ENCODE data around the gene PLCD3.

The PLCD3 gene

DNA sequence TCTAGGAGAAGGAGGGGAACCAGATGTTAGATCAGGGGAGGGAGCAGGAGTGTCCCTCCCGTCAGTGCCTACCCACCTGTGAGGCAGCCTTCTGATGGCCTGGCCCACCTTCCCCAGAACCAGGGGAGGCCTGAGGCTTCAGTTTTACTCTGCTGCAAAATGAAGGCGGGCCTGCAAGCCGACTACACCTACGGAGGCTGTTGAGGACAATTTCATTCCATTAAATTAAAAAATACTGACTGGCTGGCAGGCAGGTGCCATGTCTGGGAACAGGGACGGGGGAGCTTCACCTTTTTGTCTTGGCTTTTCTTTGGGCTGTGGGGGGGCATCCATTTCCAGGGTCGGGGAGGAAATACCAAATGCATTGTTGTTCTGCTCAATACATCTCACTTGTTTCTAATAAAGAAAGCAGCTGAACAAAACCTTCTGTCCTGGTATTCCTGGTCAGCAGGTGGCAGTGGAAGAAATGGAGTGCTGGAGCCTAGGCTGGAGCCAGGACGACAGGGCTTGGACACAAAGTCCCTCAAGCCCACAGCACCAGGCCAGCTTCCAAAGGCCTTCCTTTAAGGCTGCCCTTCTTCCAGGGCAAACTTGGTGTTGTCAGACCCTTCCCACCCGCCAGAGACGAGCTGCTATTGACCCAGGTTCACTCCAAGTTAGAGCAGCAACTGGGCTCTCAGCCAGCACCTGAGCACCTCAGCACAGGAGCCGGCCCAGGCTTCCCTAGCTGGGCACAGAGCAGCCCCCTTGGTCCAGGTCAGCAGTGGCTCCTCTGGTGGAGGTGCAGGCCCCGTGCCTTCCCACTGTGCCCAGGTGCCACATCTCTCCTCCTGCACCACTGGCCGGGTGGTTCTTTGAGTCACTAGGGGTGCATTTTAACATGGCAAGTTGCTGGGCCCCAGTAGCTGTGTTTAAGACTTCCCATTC lies 23.5 kb downstream of the PLCD3 start:
- Histone ChIP-seq H3K9me3 (ENCODE audit: control insufficient read depth, low read length) (no peaks in the 10 kb centered on the region), H3K36me3 (ENCODE audit: control insufficient read depth, insufficient read depth, low read length) (peaks cover 32% of the 10 kb centered on the region), H3K4me1 (ENCODE audit: control insufficient read depth, insufficient read depth, low read length) (no peaks in the 10 kb centered on the region), H3K27me3 (ENCODE audit: control insufficient read depth, insufficient read depth, low read length, poor library complexity, severe bottlenecking) (no peaks in the 10 kb centered on the region), H3K27ac (ENCODE audit: insufficient read depth, low read depth, low read length, poor library complexity, severe bottlenecking) (no peak overlapping the region), H3K4me3 (ENCODE audit: insufficient read depth, low read depth, low read length) (no peak overlapping the region)
- WGBS, 2 experiments, result 90 to 91% methylated on average over 12 of the region's 12 CpGs

GRCh38 chr17:45108051-45108450 lies 24.3 kb downstream of the PLCD3 start:
- Histone ChIP-seq H3K4me3 (ENCODE audit: insufficient read depth, low read depth, low read length) (no peak overlapping the region), H3K9me3 (ENCODE audit: control insufficient read depth, low read length) (no peaks in the 10 kb centered on the region), H3K4me1 (ENCODE audit: control insufficient read depth, insufficient read depth, low read length) (no peaks in the 10 kb centered on the region), H3K27ac (ENCODE audit: insufficient read depth, low read depth, low read length, poor library complexity, severe bottlenecking) (no peak overlapping the region), H3K36me3 (ENCODE audit: control insufficient read depth, insufficient read depth, low read length) (peaks cover 38% of the 10 kb centered on the region), H3K27me3 (ENCODE audit: control insufficient read depth, insufficient read depth, low read length, poor library complexity, severe bottlenecking) (no peaks in the 10 kb centered on the region)
- 94 to 95% methylated on average over 9 of the region's 9 CpGs for WGBS, 2 experiments

GRCh38 chr17:45107293-45108010 lies 24.9 kb downstream of the PLCD3 start:
- no peaks in the 10 kb centered on the region for H3K4me1 ChIP-seq (ENCODE audit: control insufficient read depth, insufficient read depth, low read length)
- H3K36me3 ChIP-seq (ENCODE audit: control insufficient read depth, insufficient read depth, low read length), result peaks cover 42% of the 10 kb centered on the region
- H3K27me3 ChIP-seq (ENCODE audit: control insufficient read depth, insufficient read depth, low read length, poor library complexity, severe bottlenecking), result no peaks in the 10 kb centered on the region
- no peak overlapping the region for H3K4me3 ChIP-seq (ENCODE audit: insufficient read depth, low read depth, low read length)
- no peaks in the 10 kb centered on the region for H3K9me3 ChIP-seq (ENCODE audit: control insufficient read depth, low read length)
- WGBS, 2 experiments, result 94 to 95% methylated on average over 13 of the region's 13 CpGs
- no peak overlapping the region for H3K27ac ChIP-seq (ENCODE audit: insufficient read depth, low read depth, low read length, poor library complexity, severe bottlenecking)

DNA sequence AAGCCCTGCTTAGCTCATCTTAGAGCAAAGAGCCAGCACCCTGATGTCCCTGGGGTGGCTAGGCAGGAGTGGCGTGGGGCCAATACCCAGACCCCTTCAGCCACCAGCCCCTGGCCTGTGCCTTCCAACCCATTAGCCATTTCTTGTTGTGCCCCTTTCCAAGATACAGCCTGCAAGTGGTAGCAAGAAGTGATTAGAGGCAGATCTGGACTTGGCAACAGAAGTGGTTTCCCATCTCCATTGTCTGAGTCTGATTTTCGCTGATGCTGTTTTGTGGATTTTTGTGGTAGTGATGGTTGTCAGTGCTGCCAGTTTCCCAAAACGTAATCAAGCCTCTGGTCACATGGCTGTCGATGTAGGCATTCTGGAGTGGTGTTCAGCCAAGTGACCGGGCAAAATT lies 25.7 kb downstream of the PLCD3 start:
- H3K4me1 ChIP-seq (ENCODE audit: control insufficient read depth, insufficient read depth, low read length), result no peaks in the 10 kb centered on the region
- no peak overlapping the region for H3K4me3 ChIP-seq (ENCODE audit: insufficient read depth, low read depth, low read length)
- no peak overlapping the region for H3K27ac ChIP-seq (ENCODE audit: insufficient read depth, low read depth, low read length, poor library complexity, severe bottlenecking)
- no peaks in the 10 kb centered on the region for H3K27me3 ChIP-seq (ENCODE audit: control insufficient read depth, insufficient read depth, low read length, poor library complexity, severe bottlenecking)
- 95% methylated on average over 5 of the region's 5 CpGs for WGBS, 2 experiments
- peaks cover 49% of the 10 kb centered on the region for H3K36me3 ChIP-seq (ENCODE audit: control insufficient read depth, insufficient read depth, low read length)
- H3K9me3 ChIP-seq (ENCODE audit: control insufficient read depth, low read length), result no peaks in the 10 kb centered on the region

DNA sequence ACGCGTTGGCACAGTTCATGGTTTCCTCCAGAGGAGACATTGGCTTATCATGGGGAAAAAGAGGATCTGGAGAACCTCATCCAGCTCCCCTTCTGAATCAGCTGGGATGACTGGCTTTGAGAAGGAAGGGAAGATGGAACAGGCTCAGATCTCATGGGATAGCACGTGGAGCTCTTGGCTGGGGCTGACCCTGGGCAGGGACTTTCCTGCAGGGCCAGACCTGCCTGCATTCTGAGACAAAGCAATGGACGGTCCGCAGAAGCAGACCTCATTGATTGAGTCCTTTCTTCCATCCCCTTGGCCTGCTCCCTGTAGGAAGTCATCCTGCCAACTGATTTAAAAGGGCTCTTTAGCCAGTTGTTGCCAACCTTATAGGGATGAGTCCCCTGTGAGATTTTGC lies 26.2 kb downstream of the PLCD3 start:
- no peaks in the 10 kb centered on the region for H3K9me3 ChIP-seq (ENCODE audit: control insufficient read depth, low read length)
- H3K27ac ChIP-seq (ENCODE audit: insufficient read depth, low read depth, low read length, poor library complexity, severe bottlenecking), result no peak overlapping the region
- 95 to 98% methylated on average over 5 of the region's 5 CpGs for WGBS, 2 experiments
- no peaks in the 10 kb centered on the region for H3K27me3 ChIP-seq (ENCODE audit: control insufficient read depth, insufficient read depth, low read length, poor library complexity, severe bottlenecking)
- peaks cover 51% of the 10 kb centered on the region for H3K36me3 ChIP-seq (ENCODE audit: control insufficient read depth, insufficient read depth, low read length)
- H3K4me1 ChIP-seq (ENCODE audit: control insufficient read depth, insufficient read depth, low read length), result no peaks in the 10 kb centered on the region
- H3K4me3 ChIP-seq (ENCODE audit: insufficient read depth, low read depth, low read length), result no peak overlapping the region

DNA sequence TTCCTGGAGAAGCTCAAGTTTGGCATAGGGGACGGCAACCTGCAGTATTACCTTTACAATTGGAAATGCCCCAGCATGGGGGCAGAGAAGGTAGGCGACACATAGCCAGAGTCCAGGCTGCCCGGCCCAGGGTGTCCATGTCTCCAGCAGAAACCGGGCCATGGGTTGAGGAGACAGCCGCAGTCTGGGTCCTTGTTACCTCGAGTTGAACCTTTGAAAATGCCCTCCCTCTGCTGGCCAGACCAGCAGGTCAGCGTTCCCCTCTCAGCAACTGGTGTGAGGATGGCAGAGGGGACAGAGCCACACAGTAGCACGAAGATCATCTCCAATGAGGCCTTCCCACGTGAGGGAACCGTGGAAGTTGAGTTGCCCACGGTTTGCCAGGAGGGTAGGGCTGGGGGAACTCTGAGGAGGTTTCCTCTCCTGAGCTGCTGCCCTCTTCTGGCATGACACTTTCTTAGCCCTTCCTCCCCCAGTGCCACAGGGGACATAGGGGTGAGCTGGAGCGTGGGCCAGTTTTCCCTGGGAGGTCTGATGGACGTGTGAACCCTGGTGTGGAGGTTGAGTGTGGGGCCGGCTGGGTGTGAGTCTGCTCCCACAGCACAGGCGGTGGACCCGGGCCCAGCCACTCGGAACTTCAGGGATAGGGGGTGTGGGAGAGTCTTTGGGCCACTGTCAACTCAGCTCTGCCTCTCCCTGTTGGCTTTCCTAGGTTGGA lies 27.2 kb downstream of the PLCD3 start:
- WGBS, 2 experiments, result 93 to 95% methylated on average over 17 of the region's 17 CpGs
- Histone ChIP-seq H3K9me3 (ENCODE audit: control insufficient read depth, low read length) (no peaks in the 10 kb centered on the region), H3K27ac (ENCODE audit: insufficient read depth, low read depth, low read length, poor library complexity, severe bottlenecking) (no peak overlapping the region), H3K4me1 (ENCODE audit: control insufficient read depth, insufficient read depth, low read length) (no peaks in the 10 kb centered on the region), H3K36me3 (ENCODE audit: control insufficient read depth, insufficient read depth, low read length) (peaks cover 51% of the 10 kb centered on the region), H3K27me3 (ENCODE audit: control insufficient read depth, insufficient read depth, low read length, poor library complexity, severe bottlenecking) (no peaks in the 10 kb centered on the region), H3K4me3 (ENCODE audit: insufficient read depth, low read depth, low read length) (no peak overlapping the region)

DNA sequence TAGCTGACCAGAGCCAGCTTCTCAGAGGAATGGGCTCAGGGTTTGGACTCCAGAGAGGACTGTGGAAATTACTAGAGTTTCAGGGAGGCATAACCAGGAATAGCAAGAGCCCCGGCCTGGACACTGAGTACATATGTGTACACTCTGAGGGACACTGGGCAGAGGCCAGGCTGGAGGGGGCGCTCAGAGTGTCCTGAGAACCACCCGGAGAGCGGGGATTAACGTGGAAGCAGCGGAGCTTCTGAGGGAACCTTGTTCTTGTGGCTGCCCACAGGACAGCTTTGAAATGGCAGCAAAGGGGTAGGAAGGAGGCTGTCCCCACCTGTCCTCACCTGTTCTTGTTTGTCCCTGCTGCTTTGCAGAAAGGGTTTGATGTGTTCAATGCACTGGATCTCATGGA lies 27.8 kb downstream of the PLCD3 start:
- WGBS, 2 experiments, result 94 to 96% methylated on average over 6 of the region's 6 CpGs
- Histone ChIP-seq H3K9me3 (ENCODE audit: control insufficient read depth, low read length) (no peaks in the 10 kb centered on the region), H3K4me1 (ENCODE audit: control insufficient read depth, insufficient read depth, low read length) (no peaks in the 10 kb centered on the region), H3K27me3 (ENCODE audit: control insufficient read depth, insufficient read depth, low read length, poor library complexity, severe bottlenecking) (no peaks in the 10 kb centered on the region), H3K4me3 (ENCODE audit: insufficient read depth, low read depth, low read length) (no peak overlapping the region), H3K27ac (ENCODE audit: insufficient read depth, low read depth, low read length, poor library complexity, severe bottlenecking) (no peak overlapping the region), H3K36me3 (ENCODE audit: control insufficient read depth, insufficient read depth, low read length) (peaks cover 53% of the 10 kb centered on the region)

DNA sequence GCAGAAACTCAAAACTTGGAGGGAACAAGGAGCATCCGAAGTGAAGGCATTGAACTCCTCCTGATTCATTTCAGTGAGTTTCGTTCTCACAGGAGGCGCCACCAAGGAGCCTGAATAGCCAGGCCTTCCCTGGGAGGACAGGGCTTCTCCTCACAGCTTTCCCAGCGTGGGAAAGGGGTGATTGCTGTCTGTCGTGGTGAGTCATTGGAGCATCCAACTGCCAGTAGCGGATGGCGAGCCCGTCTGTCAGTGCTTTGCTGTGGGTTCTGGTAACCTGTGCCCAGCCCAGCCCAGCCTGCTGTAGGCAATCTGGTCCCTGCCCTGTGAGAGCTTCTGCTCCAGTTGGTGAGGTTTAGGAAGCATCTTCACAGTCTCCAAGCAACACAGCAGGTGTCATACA lies 28.3 kb downstream of the PLCD3 start:
- Histone ChIP-seq H3K27ac (ENCODE audit: insufficient read depth, low read depth, low read length, poor library complexity, severe bottlenecking) (no peak overlapping the region), H3K36me3 (ENCODE audit: control insufficient read depth, insufficient read depth, low read length) (peaks cover 56% of the 10 kb centered on the region), H3K9me3 (ENCODE audit: control insufficient read depth, low read length) (no peaks in the 10 kb centered on the region), H3K27me3 (ENCODE audit: control insufficient read depth, insufficient read depth, low read length, poor library complexity, severe bottlenecking) (no peaks in the 10 kb centered on the region), H3K4me1 (ENCODE audit: control insufficient read depth, insufficient read depth, low read length) (no peaks in the 10 kb centered on the region), H3K4me3 (ENCODE audit: insufficient read depth, low read depth, low read length) (no peak overlapping the region)
- WGBS, 2 experiments, result 96% methylated on average over 8 of the region's 8 CpGs

GRCh38 chr17:45103269-45103795 lies 29.0 kb downstream of the PLCD3 start:
- Histone ChIP-seq H3K4me3 (ENCODE audit: insufficient read depth, low read depth, low read length) (no peak overlapping the region), H3K9me3 (ENCODE audit: control insufficient read depth, low read length) (no peaks in the 10 kb centered on the region), H3K36me3 (ENCODE audit: control insufficient read depth, insufficient read depth, low read length) (peaks cover 53% of the 10 kb centered on the region), H3K27ac (ENCODE audit: insufficient read depth, low read depth, low read length, poor library complexity, severe bottlenecking) (no peak overlapping the region), H3K27me3 (ENCODE audit: control insufficient read depth, insufficient read depth, low read length, poor library complexity, severe bottlenecking) (no peaks in the 10 kb centered on the region), H3K4me1 (ENCODE audit: control insufficient read depth, insufficient read depth, low read length) (no peaks in the 10 kb centered on the region)
- 94 to 95% methylated on average over 9 of the region's 9 CpGs for WGBS, 2 experiments

- peaks cover 52% of the 10 kb centered on the region for H3K36me3 ChIP-seq (ENCODE audit: control insufficient read depth, insufficient read depth, low read length)
- no peak overlapping the region for H3K4me3 ChIP-seq (ENCODE audit: insufficient read depth, low read depth, low read length)
- WGBS, 2 experiments, result 95 to 96% methylated on average over 9 of the region's 9 CpGs
- H3K27ac ChIP-seq (ENCODE audit: insufficient read depth, low read depth, low read length, poor library complexity, severe bottlenecking), result no peak overlapping the region
- no peaks in the 10 kb centered on the region for H3K4me1 ChIP-seq (ENCODE audit: control insufficient read depth, insufficient read depth, low read length)
- no peaks in the 10 kb centered on the region for H3K27me3 ChIP-seq (ENCODE audit: control insufficient read depth, insufficient read depth, low read length, poor library complexity, severe bottlenecking)
- H3K9me3 ChIP-seq (ENCODE audit: control insufficient read depth, low read length), result no peaks in the 10 kb centered on the region
Measured at GRCh38 chr17:45102856-45103255, 29.5 kb downstream of the PLCD3 start.
